K562 (cell line): ENCODE results near the gene ARHGAP11B.
"Not testable (repeated sequence)": the region's sequence is repeated elsewhere in the genome, so short reads cannot be mapped to it uniquely, and the experiment has no call there.

Source experiments
- ATAC-seq: fragments of 200-7000 bp; cut with Tn5 transposase; 3 replicates; pipeline ENCODE4 v1.9.1; 2020; ENCODE audit warnings: moderate library complexity
- BruUV-seq: library from RNA; stranded (reverse); fragments of 400-500 nt; replicated peaks from 2 replicates; lab custom pipeline; 2021; lab: Mats Ljungman, UMichigan
- CTCF ChIA-PET: fragments of 300-600 bp; formaldehyde crosslinking; extraction: SDS; loops from one replicate; lab custom pipeline; 2021; ENCODE audit warnings: low intra/inter-chr PET ratio; lab: Yijun Ruan, JAX
- POLR2A ChIA-PET: fragments of 300-600, 350-650 bp; sonication (Branson Sonifier 250); formaldehyde crosslinking; extraction: SDS; loops from one replicate; lab custom pipeline; 2021; ENCODE audit warnings: antibody characterized with exemption, inconsistent platforms; lab: Yijun Ruan, JAX
- DNase-seq, 4 experiments: peaks; one replicate each; pipeline versions ENCODE4 v3.0.0 to v3.0.0-alpha.2; 2011 to 2018; ENCODE audit warnings: low spot score in 3 of 4, mixed read lengths in 3 of 4; ENCODE audit errors: extremely low read depth in 1 of 4
- FAIRE-seq: peaks from 2 replicates; lab custom pipeline; 2011; peaks lifted over from hg19 to GRCh38; lab: Jason Lieb, UNC
- H2AFZ ChIP-seq: 2 replicates; pipeline ENCODE4 v1.6.0; 2011; ENCODE audit warnings: low read depth, low read length, control low read depth, inconsistent platforms
- H3K27ac ChIP-seq: fragments of 200-600 bp; 3 replicates; pipeline ENCODE4 v1.8.0; 2011; ENCODE audit warnings: low read depth, mild to moderate bottlenecking, control low read depth, inconsistent platforms, low read length, moderate library complexity, mixed read lengths; ENCODE audit errors: extremely low read depth
- H3K27me3 ChIP-seq, 2 experiments: fragments of 300-600 bp in 1 of 2; 2 replicates in 1 of 2; 3 replicates in 1 of 2; pipeline versions ENCODE4 v1.6.0 to v1.8.0; 2011; ENCODE audit warnings: inconsistent platforms in 2 of 2, low read length in 2 of 2, mild to moderate bottlenecking in 1 of 2, mixed read lengths in 1 of 2, moderate library complexity in 1 of 2; ENCODE audit not compliant: control insufficient read depth in 2 of 2, insufficient read depth in 2 of 2
- H3K36me3 ChIP-seq: fragments of 300-600 bp; 3 replicates; pipeline ENCODE4 v1.8.0; 2011; ENCODE audit warnings: mild to moderate bottlenecking, low read length, inconsistent platforms; ENCODE audit not compliant: control insufficient read depth, insufficient read depth
- H3K4me1 ChIP-seq, 2 experiments: fragments of 200-600 bp in 1 of 2; replicated peaks in 1 of 2; 2 replicates in 1 of 2; 3 replicates in 1 of 2; pipeline versions ENCODE4 v1.5.1 to v1.8.0; 2011; ENCODE audit warnings: inconsistent platforms in 2 of 2, low read length in 2 of 2, mild to moderate bottlenecking in 1 of 2, mixed read lengths in 1 of 2, moderate library complexity in 1 of 2; ENCODE audit not compliant: control insufficient read depth in 2 of 2, insufficient read depth in 2 of 2
- H3K4me2 ChIP-seq: 2 replicates; pipeline ENCODE4 v1.6.1; 2011; ENCODE audit warnings: low read length, control low read depth, inconsistent platforms, mixed read lengths; ENCODE audit not compliant: insufficient read depth
- H3K4me3 ChIP-seq: fragments of 200-600 bp; sonication (generic), shearing (Covaris generic); 2 replicates; pipeline ENCODE4 v1.5.1; 2016; ENCODE audit warnings: control low read depth, inconsistent platforms
- H3K79me2 ChIP-seq: fragments of 200-600 bp; 3 replicates; pipeline ENCODE4 v1.8.0; 2011; ENCODE audit warnings: low read length, inconsistent platforms; ENCODE audit not compliant: control insufficient read depth, insufficient read depth
- H3K9ac ChIP-seq, 2 experiments: 2 replicates each; pipeline versions ENCODE4 v1.6.0 to v1.6.1; 2011; ENCODE audit warnings: low read depth in 2 of 2, low read length in 2 of 2, control low read depth in 1 of 2, inconsistent platforms in 1 of 2, mild to moderate bottlenecking in 1 of 2, mixed read lengths in 1 of 2; ENCODE audit not compliant: insufficient read depth in 1 of 2
- H3K9me1 ChIP-seq: one replicate; pipeline ENCODE4 v1.6.0; 2011; ENCODE audit warnings: inconsistent platforms, mild to moderate bottlenecking, low read length, moderate library complexity; ENCODE audit not compliant: control insufficient read depth, insufficient read depth
- H3K9me3 ChIP-seq: replicated peaks from 2 replicates; pipeline ENCODE4 v1.5.1; 2011; ENCODE audit warnings: low read depth, low read length, inconsistent platforms; ENCODE audit not compliant: control insufficient read depth, insufficient read depth
- H4K20me1 ChIP-seq: replicated peaks from 2 replicates; pipeline ENCODE4 v1.6.1; 2011; ENCODE audit warnings: low read length, inconsistent platforms, mixed read lengths; ENCODE audit not compliant: control insufficient read depth, insufficient read depth
- FOS ChIP-seq: IDR thresholded peaks from 3 replicates; pipeline ENCODE4 v1.6.1; 2011; ENCODE audit not compliant: insufficient read length; ENCODE audit errors: extremely low read depth
- NFIC ChIP-seq: fragments of 450-650 bp; IDR thresholded peaks from 2 replicates; pipeline ENCODE4 v1.6.1; 2017; ENCODE audit warnings: mild to moderate bottlenecking, inconsistent platforms
- NR3C1 ChIP-seq: sonication (generic); formaldehyde crosslinking; IDR thresholded peaks from 2 replicates; pipeline ENCODE4 v1.8.1; 2022; ENCODE audit warnings: missing genetic modification reagents
- PML ChIP-seq: IDR thresholded peaks from 2 replicates; pipeline ENCODE4 v1.6.1; 2012; ENCODE audit warnings: low read length, inconsistent platforms
- ZNF134 ChIP-seq: fragments of 250-450 bp; sonication (Bioruptor Pico); conservative IDR thresholded peaks from 2 replicates; pipeline ENCODE4 v1.4.0; 2020
- WGBS: fragments of 100-300 bp; shearing (Covaris generic); methylation state at CpG from one replicate; pipeline ENCODE4 v1.1.6; 2016; ENCODE audit warnings: low coverage, mixed read lengths; ENCODE audit not compliant: insufficient coverage; ENCODE audit errors: missing lambda C conversion rate; 5-methylcytosine and 5-hydroxymethylcytosine counted together
- in situ Hi-C: fragments of 300-500 bp; cut with MboI; formaldehyde crosslinking; loops from 4 replicates; pipeline ENCODE4 v1.15.0; 2018; ENCODE audit warnings: inconsistent platforms, mixed read lengths
- intact Hi-C: fragments of 100-400 bp; cut with micrococcal nuclease; formaldehyde crosslinking; loops from 2 replicates; pipeline ENCODE4 v1.14.2; 2022

The ARHGAP11B gene

DNA sequence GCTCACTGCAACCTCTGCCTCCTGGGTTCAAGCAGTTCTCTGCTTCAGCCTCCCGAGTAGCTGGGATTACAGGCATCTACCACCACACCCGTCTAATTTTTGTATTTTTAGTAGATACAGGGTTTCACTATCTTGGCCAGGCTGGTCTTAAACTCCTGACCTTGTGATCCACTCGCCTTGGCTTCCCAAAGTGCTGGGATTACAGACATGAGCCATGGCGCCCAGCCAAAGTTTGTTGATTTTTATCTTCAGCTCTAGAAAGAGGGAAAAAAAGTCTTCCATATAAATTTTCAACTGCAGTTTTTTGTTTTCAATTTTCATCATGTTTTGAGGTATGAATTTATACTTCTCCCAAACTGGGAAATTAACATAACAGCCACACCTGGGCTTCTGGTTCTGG is 43.7 kb downstream of the ARHGAP11B start:
- H3K9me3 ChIP-seq, intact Hi-C loops, FAIRE-seq, H3K4me1 ChIP-seq, H3K27me3 ChIP-seq, H3K4me2 ChIP-seq, H3K27ac ChIP-seq, H3K9ac ChIP-seq, CTCF ChIA-PET, H3K4me3 ChIP-seq, in situ Hi-C loops, ATAC-seq, BruUV-seq, H2AFZ ChIP-seq, H4K20me1 ChIP-seq, POLR2A ChIA-PET, H3K9me1 ChIP-seq: not testable (repeated sequence)
- peaks cover 88% of the 10 kb centered on the region for H3K36me3 ChIP-seq
- WGBS = 48% methylated on average over 4 of the region's 4 CpGs
- DNase-seq = peak in 1 of 4 experiments; percentile 26
- TF ChIP-seq NFIC = peak; percentile 59
- peaks cover 21% of the 10 kb centered on the region for H3K79me2 ChIP-seq

DNA sequence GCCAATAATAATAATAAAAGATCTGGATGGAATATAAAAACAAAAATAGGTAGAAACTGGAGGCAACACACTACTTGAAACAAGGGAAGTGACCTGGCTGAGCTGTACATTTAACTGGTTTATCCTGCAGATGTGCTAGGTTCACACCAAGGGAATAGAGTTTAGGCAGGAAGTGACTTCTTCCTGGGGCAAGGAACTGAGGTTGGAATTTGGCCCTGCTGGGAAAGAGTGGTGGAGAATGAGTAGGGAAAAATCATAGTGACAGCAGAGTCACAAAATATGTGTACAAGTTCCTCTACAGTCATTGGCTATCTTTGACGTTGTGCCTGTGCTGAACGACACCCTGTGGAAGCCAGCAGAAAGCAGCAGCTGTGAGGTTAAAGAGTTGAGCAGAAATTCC is 44.1 kb downstream of the ARHGAP11B start:
- CTCF ChIA-PET = no interaction called here
- Histone ChIP-seq H2AFZ (no peak overlapping the region), H4K20me1 (no peaks in the 10 kb centered on the region), H3K79me2 (peaks cover 20% of the 10 kb centered on the region; the same call in 2 of the 3 replicates), H3K4me2 (no peak overlapping the region), H3K9ac (no peak overlapping the region), H3K9me3 (no peaks in the 10 kb centered on the region), H3K4me3 (no peak overlapping the region), H3K27ac (no peak overlapping the region), H3K36me3 (peaks cover 85% of the 10 kb centered on the region), H3K4me1 (no peaks in the 10 kb centered on the region; a peak in 1 of 5 replicates), H3K9me1 (no peaks in the 10 kb centered on the region)
- DNase-seq (no peak), FAIRE-seq (no peak), ATAC-seq (peak; percentile 41; the same call in 2 of the 3 replicates)
- no TSS peak for BruUV-seq
- in situ Hi-C loops = no loop called here
- TF ChIP-seq FOS = no peak
- TF ChIP-seq ZNF134 (CRISPR knock-in tag) = no peak
- no peak for TF ChIP-seq PML
- TF ChIP-seq NR3C1 (CRISPR knock-in tag) = no peak
- TF ChIP-seq, all 486 proteins: peak for 0
- H3K27me3 ChIP-seq = no peaks in the 10 kb centered on the region
- 95% methylated on average over 2 of the region's 2 CpGs for WGBS
- intact Hi-C loops = no loop called here
- POLR2A ChIA-PET = no interaction called here
